ENCODE measurements around the gene UTP11. TPM values are rescaled to one million over a fixed set of nuclear protein-coding genes. Genes with fewer than 3 reads are reported as not detected.
"Not testable (repeated sequence)": the region's sequence is repeated elsewhere in the genome, so short reads cannot be mapped to it uniquely, and the experiment has no call there.

UTP11 gene
- total and polyA plus RNA-seq, 2 experiments from 2014 or later = 37.1 to 51.0 TPM

DNA sequence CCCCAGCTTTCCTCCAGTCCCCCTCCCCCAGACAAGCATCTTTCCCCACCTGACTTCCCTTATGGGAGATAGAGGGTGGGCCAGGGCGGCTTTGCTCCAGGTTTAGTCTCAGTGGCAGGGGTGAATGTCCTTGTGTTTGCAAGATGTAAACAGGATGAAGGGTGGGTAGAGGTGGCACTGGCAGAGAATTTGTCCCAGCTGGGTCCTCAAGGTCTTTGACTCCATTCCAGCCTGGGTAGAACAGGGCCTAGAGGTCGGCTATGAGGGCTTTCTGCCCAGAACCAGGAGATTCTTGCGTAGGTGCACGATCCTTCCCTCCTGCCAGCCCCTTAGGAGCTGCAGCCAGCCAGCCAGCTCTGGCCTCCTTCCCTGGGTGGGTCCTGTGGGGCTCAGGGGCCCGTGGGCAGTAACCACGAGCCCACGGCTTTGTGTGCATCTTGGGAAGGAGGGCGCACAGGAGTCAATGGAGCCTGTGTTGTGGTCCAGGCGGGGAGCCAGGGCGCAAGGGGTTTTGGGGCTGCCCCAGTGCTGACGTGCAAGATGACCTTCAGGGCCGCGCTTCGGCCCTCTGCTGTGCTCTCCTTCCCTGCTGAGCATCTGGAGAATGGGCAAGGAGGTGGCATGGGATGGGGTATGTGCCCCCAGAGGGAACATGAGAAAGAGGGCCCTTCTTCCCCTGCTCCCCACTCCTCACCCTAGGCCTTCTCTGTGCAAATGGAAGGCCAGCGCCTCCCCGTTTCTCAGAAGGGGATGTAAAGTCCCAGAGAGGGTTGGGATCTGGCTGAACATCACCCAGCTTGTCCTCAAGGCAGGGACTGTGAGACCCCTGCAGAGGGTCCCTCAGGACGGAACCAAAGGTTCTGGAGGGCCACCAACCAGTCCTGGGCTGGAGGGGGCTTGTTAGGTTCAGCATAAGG is 18.3 kb downstream of the UTP11 start:
- no peak for DNase-seq
- Histone ChIP-seq H3K4me1 (ENCODE audit: insufficient read depth) (peaks cover 28% of the 10 kb centered on the region), H3K9me3 (ENCODE audit: low read depth) (no peaks in the 10 kb centered on the region), H3K9ac (no peak overlapping the region), H3F3A (ENCODE audit: insufficient read depth) (peaks cover 21% of the 10 kb centered on the region; the same call in 1 of the 2 replicates), H3K9me2 (ENCODE audit: insufficient read depth) (no peaks in the 10 kb centered on the region), H3K27ac (no peak overlapping the region), H3K36me3 (ENCODE audit: low read depth) (no peaks in the 10 kb centered on the region), H4K20me1 (ENCODE audit: insufficient read depth) (no peaks in the 10 kb centered on the region), H3K79me2 (ENCODE audit: insufficient read depth) (no peaks in the 10 kb centered on the region), H3K4me2 (ENCODE audit: unreplicated experiment) (no peak overlapping the region), H2AFZ (no peak overlapping the region), H3K4me3 (no peak overlapping the region), H3K27me3 (replicated peaks; ENCODE audit: insufficient read depth) (no peaks in the 10 kb centered on the region)
- in situ Hi-C loops (cut with MboI) = no loop called here
- TF ChIP-seq EZH2phosphoT487 (IDR thresholded peaks at IDR 0.05; ENCODE audit: insufficient read depth, low read depth) (no peak), EZH2 (IDR thresholded peaks at IDR 0.05; ENCODE audit: insufficient read depth, poor library complexity, severe bottlenecking) (no peak)
- 77 to 83% methylated on average over 15 to 17 of the region's 17 CpGs for WGBS, 2 experiments (ENCODE audit: low coverage in 1 of 2, low lambda C conversion rate in 2 of 2, missing lambda C conversion rate in 2 of 2)

DNA sequence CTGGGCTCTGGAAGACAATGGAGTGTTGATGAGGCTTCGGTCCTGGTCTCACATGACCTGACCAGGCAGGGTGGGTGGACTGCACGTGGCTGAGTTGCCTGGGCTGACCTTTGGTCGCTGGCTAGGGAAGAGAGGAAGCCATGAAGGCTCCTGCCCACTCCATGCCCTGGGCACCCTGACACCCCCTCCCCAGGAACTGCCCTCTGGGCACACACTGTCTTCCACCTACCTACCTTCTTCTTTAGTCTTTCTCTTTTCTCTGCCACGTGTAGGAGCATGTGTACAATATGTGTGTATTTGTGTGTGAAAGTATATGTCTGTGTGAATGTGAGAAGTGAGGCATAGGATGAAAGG is 19.0 kb downstream of the UTP11 start:
- peaks cover 28% of the 10 kb centered on the region for H3K4me1 ChIP-seq (ENCODE audit: insufficient read depth)
- H3K4me3 ChIP-seq = no peak overlapping the region
- in situ Hi-C loops (cut with MboI) = no loop called here
- no peaks in the 10 kb centered on the region for H3K9me2 ChIP-seq (ENCODE audit: insufficient read depth)
- peaks cover 21% of the 10 kb centered on the region; the same call in 1 of the 2 replicates for H3F3A ChIP-seq (ENCODE audit: insufficient read depth)
- 57 to 59% methylated on average over 4 of the region's 4 CpGs for WGBS, 2 experiments (ENCODE audit: low coverage in 1 of 2, low lambda C conversion rate in 2 of 2, missing lambda C conversion rate in 2 of 2)
- H3K9ac ChIP-seq = no peak overlapping the region
- no peak overlapping the region for H2AFZ ChIP-seq
- H3K27ac ChIP-seq = no peak overlapping the region
- no peaks in the 10 kb centered on the region for H3K79me2 ChIP-seq (ENCODE audit: insufficient read depth)
- H3K36me3 ChIP-seq (ENCODE audit: low read depth) = no peaks in the 10 kb centered on the region
- TF ChIP-seq EZH2 (IDR thresholded peaks at IDR 0.05; ENCODE audit: insufficient read depth, poor library complexity, severe bottlenecking) (no peak), EZH2phosphoT487 (IDR thresholded peaks at IDR 0.05; ENCODE audit: insufficient read depth, low read depth) (no peak)
- H3K4me2 ChIP-seq (ENCODE audit: unreplicated experiment) = no peak overlapping the region
- no peaks in the 10 kb centered on the region for H3K27me3 ChIP-seq (replicated peaks; ENCODE audit: insufficient read depth)
- H4K20me1 ChIP-seq (ENCODE audit: insufficient read depth) = no peaks in the 10 kb centered on the region
- DNase-seq = no peak
- no peaks in the 10 kb centered on the region for H3K9me3 ChIP-seq (ENCODE audit: low read depth)

DNA sequence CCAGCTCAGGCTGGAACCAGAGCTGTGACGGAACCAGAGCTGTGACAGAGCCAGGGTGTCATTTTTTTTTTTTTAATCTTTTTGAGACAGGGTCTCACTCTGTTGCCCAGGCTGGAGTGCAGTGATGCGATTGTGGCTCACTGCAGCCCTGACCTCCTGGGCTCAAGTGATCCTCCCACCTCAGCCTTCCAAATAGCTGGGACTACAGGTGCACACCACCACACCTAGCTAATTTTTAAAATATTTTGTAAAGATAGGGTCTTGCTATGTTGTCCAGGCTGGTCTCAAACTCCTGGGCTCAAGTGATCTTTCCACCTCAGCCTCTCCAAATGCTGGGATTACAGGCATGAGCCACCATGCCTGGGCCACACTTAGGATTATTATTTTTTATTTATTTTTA is 20.5 kb downstream of the UTP11 start:
- H3K4me2 ChIP-seq (ENCODE audit: unreplicated experiment); H3K4me3 ChIP-seq; H3K36me3 ChIP-seq (ENCODE audit: low read depth); in situ Hi-C loops (cut with MboI); H3K9me3 ChIP-seq (ENCODE audit: low read depth); H3K79me2 ChIP-seq (ENCODE audit: insufficient read depth); H2AFZ ChIP-seq; H3K9ac ChIP-seq; DNase-seq; H3K9me2 ChIP-seq (ENCODE audit: insufficient read depth); H3K27ac ChIP-seq; H3K27me3 ChIP-seq (replicated peaks; ENCODE audit: insufficient read depth); H4K20me1 ChIP-seq (ENCODE audit: insufficient read depth): not testable (repeated sequence)
- WGBS, 2 experiments (ENCODE audit: low coverage in 1 of 2, low lambda C conversion rate in 2 of 2, missing lambda C conversion rate in 2 of 2) = 77% methylated on average over 2 of the region's 2 CpGs
- Histone ChIP-seq H3K4me1 (ENCODE audit: insufficient read depth) (peaks cover 27% of the 10 kb centered on the region), H3F3A (ENCODE audit: insufficient read depth) (peaks cover 12% of the 10 kb centered on the region; the same call in 1 of the 2 replicates)

DNA sequence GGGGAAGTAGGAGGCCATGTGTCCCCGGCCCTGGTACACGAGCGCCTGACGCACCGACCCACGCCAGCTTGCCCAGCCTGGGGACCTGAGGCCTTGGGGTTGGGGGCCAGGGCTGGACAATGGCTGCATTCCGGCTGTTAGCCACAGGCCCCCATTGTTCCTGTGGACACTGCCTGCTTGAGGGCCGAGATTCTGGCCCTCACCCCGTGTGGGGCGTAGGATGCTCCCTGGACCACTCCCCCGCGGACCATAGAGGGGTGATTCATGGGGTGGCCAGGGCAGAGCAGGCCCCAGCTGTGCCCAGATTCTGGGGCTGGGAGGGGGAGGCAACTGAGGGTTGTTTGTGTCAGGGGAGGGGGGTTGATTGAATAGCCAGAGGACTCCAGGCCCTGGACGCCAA is 22.3 kb downstream of the UTP11 start:
- peaks cover 20% of the 10 kb centered on the region for H3K4me1 ChIP-seq (ENCODE audit: insufficient read depth)
- in situ Hi-C loops (cut with MboI) = no loop called here
- DNase-seq = no peak
- peaks cover 11% of the 10 kb centered on the region; the same call in 1 of the 2 replicates for H3F3A ChIP-seq (ENCODE audit: insufficient read depth)
- no peak overlapping the region for H3K27ac ChIP-seq
- no peak overlapping the region for H3K4me2 ChIP-seq (ENCODE audit: unreplicated experiment)
- H3K9me2 ChIP-seq (ENCODE audit: insufficient read depth) = no peaks in the 10 kb centered on the region
- H3K9ac ChIP-seq = no peak overlapping the region
- no peaks in the 10 kb centered on the region for H3K36me3 ChIP-seq (ENCODE audit: low read depth)
- H3K4me3 ChIP-seq = no peak overlapping the region
- no peaks in the 10 kb centered on the region for H3K9me3 ChIP-seq (ENCODE audit: low read depth)
- no peaks in the 10 kb centered on the region for H3K79me2 ChIP-seq (ENCODE audit: insufficient read depth)
- H2AFZ ChIP-seq = no peak overlapping the region
- no peaks in the 10 kb centered on the region for H3K27me3 ChIP-seq (replicated peaks; ENCODE audit: insufficient read depth)
- WGBS, 2 experiments (ENCODE audit: low coverage in 1 of 2, low lambda C conversion rate in 2 of 2, missing lambda C conversion rate in 2 of 2) = 70 to 72% methylated on average over 12 to 13 of the region's 13 CpGs
- H4K20me1 ChIP-seq (ENCODE audit: insufficient read depth) = no peaks in the 10 kb centered on the region
- no peak for TF ChIP-seq EZH2phosphoT487 (IDR thresholded peaks at IDR 0.05; ENCODE audit: insufficient read depth, low read depth)
- TF ChIP-seq EZH2 (IDR thresholded peaks at IDR 0.05; ENCODE audit: insufficient read depth, poor library complexity, severe bottlenecking) = no peak

All from GM23248 (cell line).